ENCODE data around the gene CYP27A1.

- TF ChIP-seq CTCF (IDR thresholded peaks at IDR 0.05) (no peak), MYC (IDR thresholded peaks at IDR 0.05; ENCODE audit: borderline replicate concordance, low read length) (no peak), JUNB (IDR thresholded peaks at IDR 0.05) (no peak), EP300 (IDR thresholded peaks at IDR 0.05) (no peak)
These were observed 67.8 kb downstream of the CYP27A1 start for GRCh38 chr2:218849721-218850120.
